IMR-90 (cell line): ENCODE data around the gene EHHADH. TPM values are rescaled to one million over a fixed set of nuclear protein-coding genes. Genes with fewer than 3 reads are reported as not detected.

Experiments
- ATAC-seq: fragments of 200-7000 bp; cut with Tn5 transposase; 2 replicates; pipeline ENCODE4 v1.9.1; 2020; ENCODE audit warnings: low read depth, mild to moderate bottlenecking, moderate library complexity
- BruUV-seq: library from RNA; stranded (reverse); fragments of 400-500 nt; replicated peaks from 2 replicates; lab custom pipeline; 2021; lab: Mats Ljungman, UMichigan
- CTCF ChIA-PET: fragments of 300-600 bp; formaldehyde crosslinking; extraction: SDS; loops from one replicate; lab custom pipeline; 2021; ENCODE audit warnings: antibody characterized with exemption; lab: Yijun Ruan, JAX
- POLR2A ChIA-PET: fragments of 300-600 bp; sonication (Branson Sonifier 250); formaldehyde crosslinking; loops from one replicate; lab custom pipeline; 2022; ENCODE audit warnings: antibody characterized with exemption; ENCODE audit not compliant: unreplicated experiment; lab: Charles Lee
- DNase-seq: peaks from one replicate; pipeline ENCODE4 v3.0.0; 2013
- H2AFZ ChIP-seq: replicated peaks from 2 replicates; pipeline ENCODE3; 2013; ENCODE audit warnings: low read length, mild to moderate bottlenecking; ENCODE audit not compliant: poor library complexity
- H2AK5ac ChIP-seq: 2 replicates; pipeline ENCODE4 v1.6.1; 2013; ENCODE audit warnings: low read depth, low read length, inconsistent platforms
- H2AK9ac ChIP-seq: replicated peaks from 2 replicates; pipeline ENCODE3; 2013; ENCODE audit warnings: mild to moderate bottlenecking, low read depth, low read length, moderate library complexity; ENCODE audit not compliant: poor library complexity
- H2BK120ac ChIP-seq: 2 replicates; pipeline ENCODE4 v1.6.1; 2013; ENCODE audit warnings: low read depth, low read length, inconsistent platforms
- H2BK15ac ChIP-seq: 3 replicates; pipeline ENCODE4 v1.6.1; 2013; ENCODE audit warnings: low read depth, low read length, inconsistent platforms
- H2BK20ac ChIP-seq: 2 replicates; pipeline ENCODE4 v1.6.1; 2013; ENCODE audit warnings: low read depth, mild to moderate bottlenecking, inconsistent platforms, low read length, moderate library complexity
- H2BK5ac ChIP-seq: 2 replicates; pipeline ENCODE4 v1.6.1; 2013; ENCODE audit warnings: mild to moderate bottlenecking, low read depth, low read length, inconsistent platforms; ENCODE audit not compliant: poor library complexity, severe bottlenecking
- H3K14ac ChIP-seq: replicated peaks from 2 replicates; pipeline ENCODE4 v1.6.1; 2013; ENCODE audit warnings: low read depth, low read length, inconsistent platforms
- H3K18ac ChIP-seq: 2 replicates; pipeline ENCODE4 v1.6.1; 2013; ENCODE audit warnings: low read depth, low read length, control low read depth
- H3K23ac ChIP-seq: 2 replicates; pipeline ENCODE4 v1.6.1; 2013; ENCODE audit warnings: low read depth, low read length, inconsistent platforms
- H3K27ac ChIP-seq: 2 replicates; pipeline ENCODE4 v1.5.1; 2013; ENCODE audit warnings: mild to moderate bottlenecking, control low read depth, low read length; ENCODE audit not compliant: insufficient read depth
- H3K27me3 ChIP-seq: 2 replicates; pipeline ENCODE4 v1.6.1; 2013; ENCODE audit warnings: low read length; ENCODE audit not compliant: control insufficient read depth, insufficient read depth
- H3K36me3 ChIP-seq: 2 replicates; pipeline ENCODE4 v1.6.1; 2013; ENCODE audit warnings: low read length, mixed read lengths; ENCODE audit not compliant: control insufficient read depth, insufficient read depth
- H3K4ac ChIP-seq: 2 replicates; pipeline ENCODE4 v1.6.1; 2013; ENCODE audit warnings: low read depth, low read length, inconsistent platforms
- H3K4me1 ChIP-seq: 2 replicates; pipeline ENCODE4 v1.6.1; 2013; ENCODE audit warnings: low read length, mixed read lengths; ENCODE audit not compliant: control insufficient read depth, insufficient read depth
- H3K4me2 ChIP-seq: 2 replicates; pipeline ENCODE4 v1.6.1; 2013; ENCODE audit warnings: low read depth, mild to moderate bottlenecking, control low read depth, low read length, moderate library complexity
- H3K4me3 ChIP-seq: 2 replicates; pipeline ENCODE4 v1.5.1; 2013; ENCODE audit warnings: low read depth, mild to moderate bottlenecking, control low read depth, low read length, moderate library complexity; ENCODE audit not compliant: insufficient read depth
- H3K56ac ChIP-seq: 2 replicates; pipeline ENCODE4 v1.6.1; 2013; ENCODE audit warnings: low read length, inconsistent platforms; ENCODE audit not compliant: insufficient read depth; ENCODE audit errors: extremely low read depth
- H3K79me1 ChIP-seq, 2 experiments: 2 replicates each; pipeline ENCODE4 v1.6.1; 2013; ENCODE audit warnings: low read length in 2 of 2, inconsistent platforms in 1 of 2, low read depth in 1 of 2
- H3K9ac ChIP-seq: 2 replicates; pipeline ENCODE4 v1.6.1; 2013; ENCODE audit warnings: low read depth, low read length, control low read depth
- H3K9me1 ChIP-seq: 2 replicates; pipeline ENCODE4 v1.6.1; 2013; ENCODE audit warnings: low read length, inconsistent platforms; ENCODE audit not compliant: insufficient read depth
- H3K9me3 ChIP-seq: 2 replicates; pipeline ENCODE4 v1.6.1; 2013; ENCODE audit warnings: low read length; ENCODE audit not compliant: control insufficient read depth, insufficient read depth
- H4K20me1 ChIP-seq: 2 replicates; pipeline ENCODE4 v1.6.1; 2013; ENCODE audit warnings: low read length, inconsistent platforms; ENCODE audit not compliant: insufficient read depth
- H4K5ac ChIP-seq: 2 replicates; pipeline ENCODE4 v1.6.1; 2013; ENCODE audit warnings: mild to moderate bottlenecking, low read depth, low read length, control low read depth
- H4K8ac ChIP-seq, 2 experiments: 2 replicates each; pipeline ENCODE4 v1.6.1; 2013; ENCODE audit warnings: low read depth in 2 of 2, low read length in 2 of 2, control low read depth in 1 of 2, inconsistent platforms in 1 of 2
- H4K91ac ChIP-seq: 2 replicates; pipeline ENCODE4 v1.6.1; 2013; ENCODE audit warnings: low read depth, low read length, inconsistent platforms; ENCODE audit not compliant: insufficient read depth
- ELK1 ChIP-seq: fragments of 150-350 bp; IDR thresholded peaks from 2 replicates; pipeline ENCODE4 v1.6.1; 2016; ENCODE audit warnings: low read depth, mild to moderate bottlenecking, low read length, moderate library complexity, borderline replicate concordance
- RAD21 ChIP-seq: IDR thresholded peaks from 2 replicates; pipeline ENCODE4 v1.6.1; 2012; ENCODE audit warnings: low read length, improper control_type of control experiment
- WGBS, 2 experiments: methylation state at CpG; one replicate each; pipeline versions ENCODE4 v1.1.5 to v1.1.7; 2013; ENCODE audit warnings: missing lambda C conversion rate in 2 of 2; ENCODE audit not compliant: insufficient read length in 1 of 2; ENCODE audit errors: extremely low coverage in 2 of 2; 5-methylcytosine and 5-hydroxymethylcytosine counted together
- dilution Hi-C: fragments of 300-500 bp; cut with HindIII; formaldehyde crosslinking; loops from one replicate; pipeline ENCODE4 v1.14.3; 2018; ENCODE audit warnings: low sequenced_read_pairs; ENCODE audit not compliant: unreplicated experiment
- in situ Hi-C: fragments of 300-500 bp; cut with MboI; formaldehyde crosslinking; loops from 3 replicates; pipeline ENCODE4 v1.14.3; 2019; ENCODE audit warnings: low sequenced_read_pairs, inconsistent platforms, mixed read lengths
- intact Hi-C: fragments of 100-400 bp; cut with micrococcal nuclease; formaldehyde crosslinking; loops from 2 replicates; pipeline ENCODE4 v1.10.0; 2022
- polyA plus RNA-seq, 3 experiments: library from polyadenylated mRNA; depleted of rRNA; stranded (reverse); fragments of >200 nt; gene quantifications; 2 replicates each; pipeline ENCODE4 v1.2.3, GENCODE V29; 2012; ENCODE audit warnings: low replicate concordance in 1 of 3
- total RNA-seq: library from RNA; depleted of rRNA; stranded (reverse); fragments of >200 nt; gene quantifications from 2 replicates; pipeline ENCODE4 v1.2.3, GENCODE V29; 2012

The EHHADH gene
- total and polyA plus RNA-seq, 2 of the 4 experiments (the other 2 are of a cell fraction), result 2.0 to 4.7 TPM

DNA sequence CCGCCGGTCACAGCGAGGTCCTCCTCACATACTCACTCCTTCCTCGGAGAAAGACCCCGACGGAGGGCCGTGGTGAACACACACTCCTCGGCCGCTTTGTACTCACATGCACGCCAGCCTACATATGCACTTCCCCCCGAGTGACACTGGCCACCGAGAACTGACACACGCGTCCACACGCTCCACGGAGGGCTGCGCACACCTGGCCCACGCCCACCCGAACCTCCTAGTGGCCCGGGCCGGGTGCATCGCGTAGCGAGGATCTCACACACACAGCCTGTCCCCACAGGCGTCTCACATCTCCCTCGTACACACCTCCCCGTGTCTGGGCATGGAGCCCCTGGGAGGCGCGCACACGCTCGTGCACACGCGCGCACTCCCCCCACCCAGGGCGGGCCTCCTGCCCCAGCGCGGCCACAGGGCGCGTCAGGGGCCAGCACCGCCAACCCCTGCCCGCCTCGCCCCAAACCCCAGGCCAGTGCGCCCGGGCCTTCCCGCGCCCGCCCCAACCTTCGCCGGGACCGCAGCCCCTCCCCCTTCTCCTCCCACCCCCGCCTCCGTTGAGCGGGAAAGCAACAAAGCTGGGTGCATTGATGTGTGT, 100.6 kb downstream of the EHHADH start:
- Histone ChIP-seq H3K27me3 (peaks cover 37% of the 10 kb centered on the region), H2BK15ac (no peak overlapping the region), H3K23ac (peak overlapping the region; percentile 79), H3K4me2 (peak overlapping the region; percentile 80), H2AK9ac (no peak overlapping the region), H2AK5ac (no peak overlapping the region), H3K4me1 (no peaks in the 10 kb centered on the region; the same call in 1 of the 2 replicates), H3K27ac (no peak overlapping the region), H3K9me3 (no peaks in the 10 kb centered on the region), H4K91ac (no peak overlapping the region), H2BK20ac (no peak overlapping the region), H3K4me3 (peak overlapping the region; percentile 60), H4K5ac (no peak overlapping the region), H3K56ac (no peak overlapping the region), H3K18ac (no peak overlapping the region), H2AFZ (peak overlapping the region; percentile 90), H3K79me1 (no peaks in the 10 kb centered on the region), H3K14ac (peak overlapping the region; percentile 14; the same call in 1 of the 2 replicates), H4K20me1 (no peaks in the 10 kb centered on the region), H2BK120ac (no peak overlapping the region), H3K36me3 (no peaks in the 10 kb centered on the region), H3K9me1 (peaks cover 5% of the 10 kb centered on the region), H3K4ac (peak overlapping the region; percentile 31; the same call in 1 of the 2 replicates), H2BK5ac (no peak overlapping the region), H3K9ac (no peak overlapping the region), H4K8ac (peak overlapping the region; percentile 46 to 65; a peak in 2 of 4 replicates)
- POLR2A ChIA-PET, result no interaction called here
- ATAC-seq, result 0 out of 2 replicates have a peak, but pooled peaks have one; percentile 6
- in situ Hi-C loops, result no loop called here
- dilution Hi-C loops, result no loop called here
- BruUV-seq, result no TSS peak
- WGBS, 2 experiments, result 1% methylated on average over 21 of the region's 53 CpGs; no CpG with 5 or more reads in 1 of the 2 experiments
- CTCF ChIA-PET, result interaction anchor here (0.6 kb wide), 1 partner anchor 12 kb away, joined by 4 read pairs; no protein-coding TSS in a partner anchor
- TF ChIP-seq RAD21 (no peak), ELK1 (no peak)
- DNase-seq, result no peak
- intact Hi-C loops, result no loop called here
